ENCODE measurements around the gene PRR13. TPM values are rescaled to one million over a fixed set of nuclear protein-coding genes. Genes with fewer than 3 reads are reported as not detected.

The PRR13 gene
- total RNA-seq, 1 donor, result 60.0 TPM

DNA sequence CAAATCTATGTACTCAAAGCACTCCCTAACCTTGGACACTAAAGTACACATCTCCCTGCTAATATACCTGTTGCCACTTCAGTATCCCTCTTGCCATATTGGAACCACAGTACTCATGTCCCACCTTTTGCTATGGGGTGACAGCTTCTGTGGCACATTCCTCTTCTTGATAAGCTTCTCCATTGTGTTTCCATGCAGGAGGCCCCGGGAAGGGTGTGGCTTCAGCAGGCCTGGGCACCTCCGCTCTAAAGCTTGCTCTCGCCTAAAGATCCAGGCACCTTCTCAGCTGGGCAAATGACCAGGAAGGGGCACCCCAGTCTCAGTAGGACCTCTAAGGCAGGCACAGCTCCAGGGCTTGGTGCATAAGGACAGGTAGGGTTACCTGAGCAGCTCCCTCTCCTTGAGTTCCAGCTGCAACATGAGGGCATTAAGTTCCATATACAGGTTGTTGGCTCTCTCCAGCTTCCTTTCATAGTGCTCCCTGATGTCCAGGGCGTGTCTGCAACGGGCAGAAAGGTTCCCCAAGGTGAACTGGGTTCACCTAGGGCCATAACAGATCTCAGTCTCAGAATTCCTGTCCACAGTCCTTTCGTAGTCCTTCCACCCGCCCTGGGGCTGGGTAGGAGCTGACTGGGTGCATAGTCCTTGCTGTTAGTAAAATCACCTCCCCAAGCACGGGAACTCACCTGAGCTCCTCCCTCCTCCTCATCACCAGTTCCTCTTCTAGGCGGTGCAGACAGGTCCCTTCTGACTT, 41.9 kb downstream of the PRR13 start:
- no peak for DNase-seq (ENCODE audit: low read depth)
- TF ChIP-seq, protein P1, sequence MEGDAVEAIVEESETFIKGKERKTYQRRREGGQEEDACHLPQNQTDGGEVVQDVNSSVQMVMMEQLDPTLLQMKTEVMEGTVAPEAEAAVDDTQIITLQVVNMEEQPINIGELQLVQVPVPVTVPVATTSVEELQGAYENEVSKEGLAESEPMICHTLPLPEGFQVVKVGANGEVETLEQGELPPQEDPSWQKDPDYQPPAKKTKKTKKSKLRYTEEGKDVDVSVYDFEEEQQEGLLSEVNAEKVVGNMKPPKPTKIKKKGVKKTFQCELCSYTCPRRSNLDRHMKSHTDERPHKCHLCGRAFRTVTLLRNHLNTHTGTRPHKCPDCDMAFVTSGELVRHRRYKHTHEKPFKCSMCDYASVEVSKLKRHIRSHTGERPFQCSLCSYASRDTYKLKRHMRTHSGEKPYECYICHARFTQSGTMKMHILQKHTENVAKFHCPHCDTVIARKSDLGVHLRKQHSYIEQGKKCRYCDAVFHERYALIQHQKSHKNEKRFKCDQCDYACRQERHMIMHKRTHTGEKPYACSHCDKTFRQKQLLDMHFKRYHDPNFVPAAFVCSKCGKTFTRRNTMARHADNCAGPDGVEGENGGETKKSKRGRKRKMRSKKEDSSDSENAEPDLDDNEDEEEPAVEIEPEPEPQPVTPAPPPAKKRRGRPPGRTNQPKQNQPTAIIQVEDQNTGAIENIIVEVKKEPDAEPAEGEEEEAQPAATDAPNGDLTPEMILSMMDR (IDR thresholded peaks at IDR 0.05; ENCODE audit: insufficient read depth, low read length), result no peak
- H3K4me3 ChIP-seq (ENCODE audit: low read depth, low read length), result no peak overlapping the region

DNA sequence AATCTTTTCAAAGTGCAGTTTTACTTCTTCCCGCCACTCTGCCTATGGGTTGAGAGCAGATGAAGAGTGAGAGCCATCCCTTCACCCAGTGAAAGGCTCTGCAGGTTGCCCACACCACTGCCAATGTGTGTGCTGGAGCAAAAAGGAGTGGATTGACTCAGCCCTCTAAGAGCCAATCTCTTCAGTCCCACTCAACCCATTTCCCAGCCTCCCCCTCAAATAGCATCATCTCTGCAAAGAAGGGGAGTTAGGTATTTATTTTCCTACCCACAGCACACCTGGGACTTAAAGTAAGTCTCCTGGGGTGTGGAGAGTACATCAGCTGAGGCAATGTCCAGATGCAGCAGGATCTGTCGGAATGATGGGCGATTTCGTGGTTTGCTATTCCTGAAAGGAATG, 42.4 kb downstream of the PRR13 start:
- DNase-seq (ENCODE audit: low read depth), result no peak
- TF ChIP-seq, protein P1 (IDR thresholded peaks at IDR 0.05; ENCODE audit: insufficient read depth, low read length), result no peak
- no peak overlapping the region for H3K4me3 ChIP-seq (ENCODE audit: low read depth, low read length)

DNA sequence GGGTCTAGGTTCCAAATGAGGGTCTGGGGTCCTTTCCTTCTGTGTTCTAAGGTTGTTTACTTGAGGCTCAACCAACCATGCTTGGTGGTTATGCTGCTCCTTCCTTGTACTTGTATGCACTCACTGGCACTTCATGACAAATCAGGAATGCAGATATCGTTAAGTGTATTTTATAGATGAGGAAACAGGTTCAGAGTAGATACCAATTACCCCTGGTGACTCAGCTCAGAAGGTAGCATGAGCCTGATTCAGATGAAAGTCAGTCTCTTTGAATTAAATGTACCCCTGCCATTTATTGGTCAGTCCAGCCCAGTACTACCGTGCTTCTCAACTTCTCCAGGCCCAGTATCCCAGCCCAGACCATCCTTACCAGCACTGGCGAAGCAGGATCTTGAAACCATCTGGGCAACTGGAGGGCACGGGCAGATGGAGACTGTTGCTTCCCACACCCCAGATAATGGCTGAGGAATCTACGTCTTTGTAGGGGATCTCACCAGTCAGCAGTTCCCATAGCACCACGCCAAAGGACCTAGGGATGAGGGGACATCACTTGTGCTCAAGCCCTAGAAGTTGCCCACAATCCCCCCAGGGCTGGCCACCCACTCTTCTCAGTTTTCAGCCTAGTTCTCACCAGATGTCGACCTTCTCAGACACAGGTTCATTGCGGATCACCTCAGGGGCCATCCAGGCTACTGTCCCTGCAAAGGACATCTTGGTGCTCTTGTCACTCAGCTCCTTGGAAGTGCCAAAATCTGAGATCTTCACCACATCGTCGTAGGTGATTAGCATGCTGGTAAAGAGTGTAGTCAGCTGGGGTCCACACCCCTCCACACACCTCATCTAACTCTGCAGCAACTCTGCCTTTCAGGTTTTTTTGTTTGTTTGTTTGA, 43.4 kb downstream of the PRR13 start:
- TF ChIP-seq, protein P1 (IDR thresholded peaks at IDR 0.05; ENCODE audit: insufficient read depth, low read length), result no peak
- H3K4me3 ChIP-seq (ENCODE audit: low read depth, low read length), result no peak overlapping the region
- no peak for DNase-seq (ENCODE audit: low read depth)

DNA sequence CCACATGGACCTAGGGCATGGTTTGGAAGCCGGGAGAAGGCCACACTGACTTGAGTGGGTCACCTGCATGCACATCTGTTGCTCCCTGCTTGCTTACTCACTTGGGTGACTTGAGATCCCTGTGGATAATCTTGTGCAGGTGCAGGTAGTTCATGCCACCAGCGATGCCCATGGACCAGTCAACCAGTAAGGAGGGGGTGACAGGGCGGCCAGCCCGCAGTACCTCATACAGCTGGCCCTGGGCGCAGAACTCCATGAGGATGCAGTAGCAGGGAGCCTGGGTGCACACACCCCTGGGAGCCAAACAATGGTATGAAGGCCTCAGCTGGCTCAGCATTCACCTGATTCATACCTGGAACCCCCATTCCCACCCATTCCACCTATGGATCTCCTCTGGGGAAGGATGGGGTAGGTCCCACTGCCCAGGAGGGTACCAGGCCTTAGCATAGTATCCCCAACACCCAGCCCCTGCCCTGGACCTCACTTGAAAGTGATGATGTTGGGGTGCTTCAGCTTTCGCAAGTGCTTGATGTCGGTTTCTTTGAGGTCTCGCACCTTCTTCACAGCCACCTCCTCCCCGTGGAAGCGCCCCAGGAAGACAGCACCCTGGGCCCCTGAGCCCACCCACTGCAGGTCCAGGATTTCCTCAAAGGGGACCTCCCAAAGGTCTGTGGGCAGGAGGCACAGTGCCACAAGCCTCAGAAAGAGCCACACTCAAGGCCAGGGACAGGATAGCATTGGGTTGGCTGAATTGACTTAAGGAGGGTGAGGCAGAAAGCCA, 44.6 kb downstream of the PRR13 start:
- DNase-seq (ENCODE audit: low read depth), result no peak
- TF ChIP-seq, protein P1 (IDR thresholded peaks at IDR 0.05; ENCODE audit: insufficient read depth, low read length), result no peak

DNA sequence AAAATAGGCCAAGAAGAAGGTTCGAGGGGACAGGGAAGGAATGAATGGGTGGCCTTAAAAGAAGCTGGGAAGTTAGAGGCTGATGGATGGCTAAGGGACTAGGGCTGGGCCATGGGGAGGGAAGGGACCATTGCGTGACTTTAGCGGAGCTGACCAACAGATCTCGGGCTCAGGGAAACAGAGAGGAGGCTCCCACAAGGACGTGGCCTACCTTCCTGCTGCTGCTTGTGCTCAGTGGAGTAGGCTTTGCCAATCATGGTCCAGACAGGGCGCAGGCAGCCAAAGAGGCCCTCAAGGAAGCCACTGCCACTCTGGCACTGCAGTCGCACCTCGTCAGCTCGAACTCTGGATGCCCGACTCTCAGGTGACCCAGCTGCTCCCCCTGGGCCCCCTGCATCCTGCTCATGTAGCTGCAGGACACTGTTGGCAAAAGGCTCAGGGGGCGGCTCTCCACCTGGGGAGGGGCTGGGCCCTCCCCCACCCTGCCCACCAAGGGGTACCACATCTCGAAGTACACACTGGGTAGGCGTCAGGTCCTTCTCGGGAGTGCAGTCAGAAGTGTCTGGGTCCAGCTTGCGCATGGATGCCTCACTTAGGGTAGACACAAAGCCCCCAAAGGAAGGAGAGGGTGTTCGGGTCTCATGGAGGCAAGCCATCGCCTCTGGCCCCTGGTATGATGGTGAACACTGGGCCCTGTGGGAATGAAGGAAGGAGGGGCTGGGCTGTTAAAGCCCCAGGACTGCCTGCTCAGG, 45.4 kb downstream of the PRR13 start:
- no peak overlapping the region for H3K4me3 ChIP-seq (ENCODE audit: low read depth, low read length)
- TF ChIP-seq, protein P1 (IDR thresholded peaks at IDR 0.05; ENCODE audit: insufficient read depth, low read length), result no peak
- no peak for DNase-seq (ENCODE audit: low read depth)

More for the DNA sequence above, 44.6 kb downstream of the PRR13 start:
- no peak overlapping the region for H3K4me3 ChIP-seq (ENCODE audit: low read depth, low read length)

All from fibroblast of the aortic adventitia (primary cell).